ENCODE data around the gene CLEC2L. TPM values are rescaled to one million over a fixed set of nuclear protein-coding genes. Genes with fewer than 3 reads are reported as not detected.

The CLEC2L gene
- total and polyA plus RNA-seq, 2 of the 4 experiments (the other 2 are of a cell fraction) = not detected

DNA sequence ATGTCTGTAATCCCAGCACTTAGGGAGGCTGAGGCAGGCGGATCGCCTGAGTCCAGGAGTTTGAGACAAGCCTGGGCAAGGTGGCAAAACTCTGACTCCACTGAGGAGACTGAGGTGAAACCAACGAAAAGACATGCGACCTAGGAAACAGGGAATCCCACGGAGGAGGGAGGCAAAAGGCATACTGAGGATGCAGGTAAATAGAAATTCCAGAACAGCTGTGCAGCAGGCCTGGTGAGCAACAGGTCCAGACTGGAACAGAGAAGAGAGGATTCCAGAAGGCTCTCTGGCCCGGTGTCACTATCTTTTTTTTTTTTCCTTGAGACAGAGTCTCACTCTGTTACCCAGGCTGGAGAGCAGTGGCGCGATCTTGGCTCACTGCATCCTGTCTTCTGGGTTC, 47.3 kb upstream of the CLEC2L start:
- H2AK9ac ChIP-seq (replicated peaks; ENCODE audit: low read depth, low read length, poor library complexity) = no peak overlapping the region
- no peak overlapping the region for H2BK5ac ChIP-seq (ENCODE audit: low read depth, low read length, poor library complexity, severe bottlenecking)
- no peaks in the 10 kb centered on the region for H4K20me1 ChIP-seq (ENCODE audit: insufficient read depth, low read length)
- no peak overlapping the region for H3K4ac ChIP-seq (ENCODE audit: low read depth, low read length)
- H3K18ac ChIP-seq (ENCODE audit: low read depth, low read length) = no peak overlapping the region
- in situ Hi-C loops (cut with MboI; ENCODE audit: low sequenced_read_pairs) (no loop called here), dilution Hi-C loops (cut with HindIII; ENCODE audit: low sequenced_read_pairs, unreplicated experiment) (no loop called here), intact Hi-C loops (cut with micrococcal nuclease) (no loop called here)
- no peak overlapping the region for H3K4me3 ChIP-seq (ENCODE audit: insufficient read depth, low read depth, low read length)
- peaks cover 10% of the 10 kb centered on the region for H3K9me3 ChIP-seq (ENCODE audit: control insufficient read depth, insufficient read depth, low read length)
- H3K4me2 ChIP-seq (ENCODE audit: low read depth, low read length) = no peak overlapping the region
- no peak overlapping the region for H3K9ac ChIP-seq (ENCODE audit: low read depth, low read length)
- H2BK120ac ChIP-seq (ENCODE audit: low read depth, low read length) = no peak overlapping the region
- ChIA-PET CTCF (no interaction called here), POLR2A (ENCODE audit: unreplicated experiment) (no interaction called here)
- H4K5ac ChIP-seq (ENCODE audit: low read depth, low read length) = no peak overlapping the region
- no peaks in the 10 kb centered on the region for H3K36me3 ChIP-seq (ENCODE audit: control insufficient read depth, insufficient read depth, low read length)
- no peak overlapping the region for H3K27ac ChIP-seq (ENCODE audit: insufficient read depth, low read length)
- TF ChIP-seq, protein P1, sequence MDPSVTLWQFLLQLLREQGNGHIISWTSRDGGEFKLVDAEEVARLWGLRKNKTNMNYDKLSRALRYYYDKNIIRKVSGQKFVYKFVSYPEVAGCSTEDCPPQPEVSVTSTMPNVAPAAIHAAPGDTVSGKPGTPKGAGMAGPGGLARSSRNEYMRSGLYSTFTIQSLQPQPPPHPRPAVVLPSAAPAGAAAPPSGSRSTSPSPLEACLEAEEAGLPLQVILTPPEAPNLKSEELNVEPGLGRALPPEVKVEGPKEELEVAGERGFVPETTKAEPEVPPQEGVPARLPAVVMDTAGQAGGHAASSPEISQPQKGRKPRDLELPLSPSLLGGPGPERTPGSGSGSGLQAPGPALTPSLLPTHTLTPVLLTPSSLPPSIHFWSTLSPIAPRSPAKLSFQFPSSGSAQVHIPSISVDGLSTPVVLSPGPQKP (IDR thresholded peaks at IDR 0.05; ENCODE audit: borderline replicate concordance, low read depth, low read length) = no peak
- TF ChIP-seq CHD1 (IDR thresholded peaks at IDR 0.05; ENCODE audit: low read depth, low read length) = no peak
- TF ChIP-seq FOS (IDR thresholded peaks at IDR 0.05; ENCODE audit: low read depth, low read length) = no peak
- no peak for TF ChIP-seq MAZ (IDR thresholded peaks at IDR 0.05; ENCODE audit: borderline replicate concordance, low read depth, low read length)
- TF ChIP-seq CEBPB (IDR thresholded peaks at IDR 0.05; ENCODE audit: low read depth, low read length) = no peak
- WGBS, 2 experiments (ENCODE audit: extremely low coverage in 2 of 2, insufficient read length in 1 of 2) = 89% methylated on average over 5 of the region's 8 CpGs; no CpG with 5 or more reads in 1 of the 2 experiments
- H2BK20ac ChIP-seq (ENCODE audit: low read depth, low read length) = no peak overlapping the region
- no peak overlapping the region for H3K56ac ChIP-seq (ENCODE audit: extremely low read depth, insufficient read depth, low read length)
- peaks cover 3% of the 10 kb centered on the region for H3K4me1 ChIP-seq (ENCODE audit: control insufficient read depth, insufficient read depth, low read length)
- ATAC-seq (ENCODE audit: low read depth) (no peak), DNase-seq (no peak)
- H3K27me3 ChIP-seq (ENCODE audit: control insufficient read depth, insufficient read depth, low read length) = peaks cover 34% of the 10 kb centered on the region
- no peak overlapping the region for H2BK15ac ChIP-seq (ENCODE audit: low read depth, low read length)
- no peak overlapping the region for H4K91ac ChIP-seq (ENCODE audit: insufficient read depth, low read depth, low read length)
- no peaks in the 10 kb centered on the region for H3K79me1 ChIP-seq (ENCODE audit: low read depth in 1 of 2, low read length in 2 of 2)
- H3K14ac ChIP-seq (replicated peaks; ENCODE audit: low read depth, low read length) = no peak overlapping the region
- BruUV-seq (replicated peaks) = no TSS peak
- H3K9me1 ChIP-seq (ENCODE audit: insufficient read depth, low read length) = 0 out of 2 replicates have a peak, but pooled peaks cover 4% of the 10 kb centered on the region
- no peak overlapping the region for H4K8ac ChIP-seq (ENCODE audit: low read depth in 2 of 2, low read length in 2 of 2)
- no peak overlapping the region for H2AK5ac ChIP-seq (ENCODE audit: low read depth, low read length)
- no peak overlapping the region for H3K23ac ChIP-seq (ENCODE audit: low read depth, low read length)
- H2AFZ ChIP-seq (replicated peaks; ENCODE audit: low read length, poor library complexity) = no peak overlapping the region

Measured in IMR-90 (cell line).